Ectodermal cell (in vitro differentiated cells): ENCODE measurements around the gene GPR31.

ENCODE experiments used
- H3K27ac ChIP-seq: 2 replicates; pipeline ENCODE4 v1.7.0; 2013; ENCODE audit warnings: mild to moderate bottlenecking, low read depth, low read length; ENCODE audit not compliant: insufficient read depth, poor library complexity, severe bottlenecking
- H3K27me3 ChIP-seq: 2 replicates; pipeline ENCODE4 v1.7.0; 2013; ENCODE audit warnings: mild to moderate bottlenecking, low read length; ENCODE audit not compliant: insufficient read depth, control insufficient read depth, poor library complexity, severe bottlenecking
- H3K36me3 ChIP-seq: one replicate; pipeline ENCODE4 v1.7.0; 2013; ENCODE audit warnings: low read length; ENCODE audit not compliant: control insufficient read depth, insufficient read depth
- H3K4me1 ChIP-seq: one replicate; pipeline ENCODE4 v1.7.0; 2013; ENCODE audit warnings: low read length; ENCODE audit not compliant: control insufficient read depth, insufficient read depth
- H3K4me3 ChIP-seq: 2 replicates; pipeline ENCODE4 v1.7.0; 2013; ENCODE audit warnings: low read depth, low read length, control low read depth; ENCODE audit not compliant: insufficient read depth
- H3K9me3 ChIP-seq: 2 replicates; pipeline ENCODE4 v1.7.0; 2013; ENCODE audit warnings: mild to moderate bottlenecking, low read length, moderate library complexity; ENCODE audit not compliant: control insufficient read depth
- WGBS, 2 experiments: methylation state at CpG; one replicate each; pipeline ENCODE4 v1.1.7; 2013; ENCODE audit warnings: missing lambda C conversion rate in 2 of 2; 5-methylcytosine and 5-hydroxymethylcytosine counted together

The GPR31 gene

DNA sequence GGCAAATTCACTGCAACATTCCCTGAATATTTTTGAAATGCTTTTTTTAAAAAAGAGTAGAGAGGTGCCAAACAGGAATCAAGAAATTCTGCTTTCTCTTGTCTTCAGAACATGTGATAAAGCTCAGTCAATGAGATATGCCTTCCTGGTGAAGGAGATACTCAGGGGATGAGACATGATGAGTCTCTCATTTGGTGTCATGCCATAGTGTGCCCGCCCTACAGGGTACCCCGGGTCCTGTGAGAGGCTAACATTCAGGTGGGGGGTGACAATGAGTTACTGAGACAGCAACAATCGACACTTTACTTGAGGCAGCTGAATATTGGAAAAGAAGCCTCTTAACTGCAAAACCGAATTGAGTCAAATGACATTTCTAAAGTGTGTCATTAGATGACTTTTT is 28.2 kb downstream of the GPR31 start:
- WGBS, 2 experiments: 91 to 93% methylated on average over 4 of the region's 4 CpGs
- H3K27ac ChIP-seq: no peak overlapping the region
- H3K4me1 ChIP-seq: no peaks in the 10 kb centered on the region
- H3K9me3 ChIP-seq: no peaks in the 10 kb centered on the region
- H3K27me3 ChIP-seq: no peaks in the 10 kb centered on the region
- H3K4me3 ChIP-seq: no peak overlapping the region
- no peaks in the 10 kb centered on the region for H3K36me3 ChIP-seq

DNA sequence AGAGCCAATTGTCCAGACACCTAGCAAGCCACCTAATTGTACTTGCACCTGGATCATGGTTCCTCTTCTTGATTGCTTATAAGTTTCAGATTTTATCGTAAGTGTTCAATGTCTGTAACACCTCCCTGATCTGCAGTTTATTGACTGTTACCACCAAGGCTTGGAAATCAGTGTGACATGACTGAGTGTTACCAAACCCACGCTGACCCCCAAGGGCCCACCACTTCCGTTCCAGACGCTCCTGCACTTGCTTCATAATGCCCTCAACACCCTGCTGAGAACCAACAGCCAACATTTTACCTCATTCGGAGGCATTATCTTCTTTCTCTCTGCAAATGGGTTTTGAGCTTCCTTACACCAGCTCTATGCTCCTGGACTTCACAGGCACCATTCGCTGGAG is 28.6 kb downstream of the GPR31 start:
- no peaks in the 10 kb centered on the region for H3K4me1 ChIP-seq
- no peaks in the 10 kb centered on the region for H3K27me3 ChIP-seq
- no peaks in the 10 kb centered on the region for H3K36me3 ChIP-seq
- H3K9me3 ChIP-seq: no peaks in the 10 kb centered on the region
- no peak overlapping the region for H3K27ac ChIP-seq
- H3K4me3 ChIP-seq: no peak overlapping the region
- WGBS, 2 experiments: 85 to 86% methylated on average over 6 of the region's 6 CpGs

DNA sequence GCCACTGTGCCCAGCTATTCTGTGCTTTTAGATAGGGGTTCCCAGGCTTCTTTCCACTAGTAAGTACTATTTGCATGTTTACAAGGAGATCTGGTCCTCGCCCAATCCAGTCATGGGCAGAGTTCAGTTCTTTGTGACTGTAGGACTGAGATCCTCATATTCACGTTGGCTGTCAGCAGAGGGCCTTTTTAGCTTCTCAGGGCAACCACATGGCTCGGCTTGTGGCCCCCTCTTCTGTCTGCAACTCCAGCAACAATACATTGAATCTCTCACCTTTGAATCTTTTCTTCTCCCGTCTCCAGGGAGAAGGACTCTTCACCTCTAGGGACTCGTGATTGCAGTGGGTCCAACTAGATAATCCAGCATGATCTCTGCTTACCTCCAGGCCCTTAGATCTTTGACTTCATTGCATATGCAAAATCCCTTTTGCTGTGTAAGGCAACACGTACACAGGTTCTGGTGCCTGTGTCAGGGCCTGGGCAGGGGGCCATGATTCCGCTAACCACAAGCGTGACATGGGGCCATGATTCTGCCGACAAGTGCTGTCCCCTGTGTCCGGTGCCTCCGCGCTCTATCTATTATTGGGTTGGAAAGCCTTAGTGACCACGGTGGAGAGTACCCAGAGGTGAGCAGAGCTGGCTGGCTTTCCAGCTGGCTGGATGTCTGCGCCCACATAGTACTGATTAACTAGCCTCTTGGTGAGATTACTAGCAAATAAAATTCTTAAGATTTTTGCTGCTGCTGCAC is 29.8 kb downstream of the GPR31 start:
- H3K9me3 ChIP-seq: no peaks in the 10 kb centered on the region
- 92 to 93% methylated on average over 14 of the region's 14 CpGs for WGBS, 2 experiments
- no peak overlapping the region for H3K27ac ChIP-seq
- H3K36me3 ChIP-seq: no peaks in the 10 kb centered on the region
- no peak overlapping the region for H3K4me3 ChIP-seq
- no peaks in the 10 kb centered on the region for H3K27me3 ChIP-seq
- no peaks in the 10 kb centered on the region for H3K4me1 ChIP-seq

DNA sequence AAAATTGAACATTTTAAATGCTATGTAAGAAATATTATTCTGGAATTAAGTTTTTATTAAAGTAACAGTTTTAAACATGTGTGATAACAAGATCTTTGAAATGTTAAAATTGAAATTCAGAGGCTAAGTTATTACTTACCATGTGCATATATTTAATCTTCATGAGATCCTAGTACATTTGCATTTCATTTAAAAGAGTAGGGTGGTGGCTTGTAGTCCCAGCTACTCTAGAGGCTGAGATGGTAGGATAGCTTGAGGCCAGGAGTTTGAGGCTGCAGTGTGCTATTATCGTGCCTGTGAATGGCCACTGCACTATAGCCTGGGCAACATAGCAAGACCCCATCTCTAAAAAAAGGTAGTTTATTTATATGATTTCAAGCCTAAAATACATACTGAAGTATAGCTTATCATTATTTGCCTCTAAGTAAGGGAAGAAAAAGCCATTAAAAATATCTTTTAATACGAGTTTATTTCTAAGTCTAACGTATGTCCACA is 31.9 kb downstream of the GPR31 start:
- Histone ChIP-seq H3K27me3 (no peaks in the 10 kb centered on the region), H3K36me3 (no peaks in the 10 kb centered on the region), H3K9me3 (no peaks in the 10 kb centered on the region), H3K27ac (no peak overlapping the region), H3K4me1 (no peaks in the 10 kb centered on the region), H3K4me3 (no peak overlapping the region)
- 95 to 100% methylated on average over 3 of the region's 3 CpGs for WGBS, 2 experiments

DNA sequence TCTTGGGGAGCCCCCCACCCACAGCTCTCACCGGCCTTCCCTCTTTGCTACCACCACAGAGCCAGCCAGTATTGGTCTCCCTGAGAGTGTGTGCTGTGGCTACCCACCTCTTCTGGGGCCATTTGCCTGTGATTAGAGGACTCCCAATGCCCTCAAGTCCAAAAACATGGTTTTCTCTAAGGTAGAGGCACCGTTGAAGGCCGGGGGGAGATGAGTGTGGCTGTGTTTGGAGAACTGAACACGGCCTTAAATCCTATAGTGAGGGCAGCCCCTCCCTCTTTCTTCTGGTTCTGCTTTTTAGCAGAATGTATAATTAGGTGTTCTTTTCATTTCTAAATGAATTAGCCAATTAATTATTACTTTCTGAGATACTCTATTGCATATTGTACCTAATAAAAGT is 32.4 kb downstream of the GPR31 start:
- H3K27ac ChIP-seq: no peak overlapping the region
- H3K4me1 ChIP-seq: no peaks in the 10 kb centered on the region
- 98 to 100% methylated on average over 4 of the region's 4 CpGs for WGBS, 2 experiments
- H3K27me3 ChIP-seq: no peaks in the 10 kb centered on the region
- no peak overlapping the region for H3K4me3 ChIP-seq
- no peaks in the 10 kb centered on the region for H3K36me3 ChIP-seq
- no peaks in the 10 kb centered on the region for H3K9me3 ChIP-seq

DNA sequence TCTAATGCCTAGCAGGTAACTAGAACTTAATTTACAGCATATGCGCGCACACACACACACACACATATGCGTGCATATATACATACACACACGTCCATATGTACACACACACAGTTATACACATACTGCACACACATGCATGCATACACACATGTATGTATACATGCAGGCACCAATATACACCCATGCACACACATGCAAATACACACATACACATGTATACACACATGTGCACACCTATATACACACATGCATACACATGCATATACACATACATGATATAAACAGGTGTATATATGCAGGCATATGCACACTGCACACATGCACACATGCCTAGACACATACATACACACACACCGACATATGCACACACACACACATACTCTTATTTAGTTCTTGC is 33.0 kb downstream of the GPR31 start:
- no peaks in the 10 kb centered on the region for H3K9me3 ChIP-seq
- no peaks in the 10 kb centered on the region for H3K36me3 ChIP-seq
- no peaks in the 10 kb centered on the region for H3K4me1 ChIP-seq
- no peak overlapping the region for H3K27ac ChIP-seq
- H3K4me3 ChIP-seq: no peak overlapping the region
- WGBS, 2 experiments: 95 to 97% methylated on average over 5 of the region's 5 CpGs
- no peaks in the 10 kb centered on the region for H3K27me3 ChIP-seq

DNA sequence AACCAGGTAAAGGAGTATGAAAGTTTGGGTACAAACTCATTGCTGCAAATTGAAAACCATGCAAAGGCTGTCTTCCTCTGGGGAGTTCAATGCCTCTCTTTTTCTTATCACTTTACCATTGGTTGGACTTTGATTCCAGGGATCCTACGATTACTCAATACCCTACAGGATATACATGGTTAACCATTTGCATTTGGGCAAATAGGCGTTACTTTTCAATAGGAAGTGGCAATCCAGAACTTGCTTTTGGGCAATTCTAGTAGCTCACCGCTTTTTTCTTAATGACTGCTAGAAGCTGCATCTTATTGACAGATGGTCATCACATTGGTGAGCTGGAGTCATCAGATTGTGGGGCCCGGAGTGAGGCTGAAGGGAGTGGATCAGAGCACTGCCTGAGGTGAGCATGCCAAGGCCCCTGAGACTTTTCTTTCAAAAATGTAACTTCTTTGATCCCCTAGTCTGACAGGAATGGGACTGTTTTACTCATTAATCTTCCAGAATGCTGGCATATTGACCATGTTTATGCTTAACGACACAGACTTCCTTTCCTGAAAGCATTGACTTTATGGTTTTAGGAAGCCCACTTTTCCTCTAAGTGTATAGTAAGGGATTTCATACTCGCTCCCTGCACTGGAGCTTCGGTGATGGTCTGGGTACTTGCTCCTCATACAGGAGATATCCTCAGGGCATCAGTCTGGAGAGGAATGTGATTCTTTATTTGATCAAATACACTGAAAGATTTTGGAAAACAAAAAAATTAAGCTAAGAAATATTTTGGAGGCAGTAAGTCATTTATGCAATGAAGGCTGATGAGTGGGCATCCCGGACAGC is 34.7 kb downstream of the GPR31 start, which contains the start of gene CCR6:
Gene CCR6 (plus strand): TSS at position 270 of the 831 bp plus-strand sequence. CDS start 13,039 bp downstream, outside the sequence.
- no peaks in the 10 kb centered on the region for H3K36me3 ChIP-seq
- no peak within 1 kb of the TSS for H3K27ac ChIP-seq
- no peaks in the 10 kb centered on the region for H3K9me3 ChIP-seq
- WGBS, 2 experiments: 94 to 98% methylated on average over 8 of the region's 8 CpGs
- no peaks in the 10 kb centered on the region for H3K4me1 ChIP-seq
- no peak within 1 kb of the TSS for H3K4me3 ChIP-seq
- H3K27me3 ChIP-seq: no peaks in the 10 kb centered on the region

DNA sequence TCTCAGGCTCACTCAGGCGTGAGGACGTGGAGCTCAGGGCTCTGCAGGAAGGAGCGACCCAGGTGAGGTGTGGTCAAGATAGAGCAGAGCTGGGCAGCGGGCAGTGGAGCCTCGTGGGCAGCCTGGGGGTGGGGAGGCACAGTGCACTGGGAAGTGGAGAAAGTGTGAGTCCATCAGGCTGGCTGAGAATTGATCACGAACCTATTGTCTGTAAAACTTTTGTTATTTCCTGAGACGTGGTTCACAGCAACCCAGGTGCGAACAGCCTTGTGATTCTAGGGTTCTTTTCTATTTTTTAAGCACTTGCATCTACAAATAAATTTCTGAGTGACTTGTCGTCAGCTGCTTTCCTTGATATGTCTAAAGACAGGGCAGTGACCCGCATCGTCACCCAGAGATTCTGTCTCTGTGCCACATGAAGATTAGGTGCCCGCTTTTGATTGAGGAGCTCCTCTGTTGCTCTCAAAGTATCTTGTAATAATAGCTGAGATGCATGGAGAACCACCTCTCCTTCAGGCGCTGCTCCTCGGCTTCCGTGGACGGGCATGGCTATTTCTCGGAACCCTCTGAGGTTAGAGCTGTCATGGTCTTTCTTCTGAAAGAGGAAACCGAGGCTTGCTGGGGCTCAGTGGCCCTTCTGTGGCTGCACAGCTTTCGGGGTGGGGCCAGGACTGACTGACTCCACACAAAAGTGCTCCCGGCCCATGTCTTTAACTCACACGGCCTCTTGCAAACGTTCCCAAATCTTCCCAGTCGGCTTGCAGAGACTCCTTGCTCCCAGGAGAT is 35.5 kb downstream of the GPR31 start:
- Histone ChIP-seq H3K27me3 (no peaks in the 10 kb centered on the region), H3K4me3 (no peak overlapping the region), H3K27ac (no peak overlapping the region), H3K9me3 (no peaks in the 10 kb centered on the region), H3K4me1 (no peaks in the 10 kb centered on the region), H3K36me3 (no peaks in the 10 kb centered on the region)
- 93% methylated on average over 23 of the region's 23 CpGs for WGBS, 2 experiments

DNA sequence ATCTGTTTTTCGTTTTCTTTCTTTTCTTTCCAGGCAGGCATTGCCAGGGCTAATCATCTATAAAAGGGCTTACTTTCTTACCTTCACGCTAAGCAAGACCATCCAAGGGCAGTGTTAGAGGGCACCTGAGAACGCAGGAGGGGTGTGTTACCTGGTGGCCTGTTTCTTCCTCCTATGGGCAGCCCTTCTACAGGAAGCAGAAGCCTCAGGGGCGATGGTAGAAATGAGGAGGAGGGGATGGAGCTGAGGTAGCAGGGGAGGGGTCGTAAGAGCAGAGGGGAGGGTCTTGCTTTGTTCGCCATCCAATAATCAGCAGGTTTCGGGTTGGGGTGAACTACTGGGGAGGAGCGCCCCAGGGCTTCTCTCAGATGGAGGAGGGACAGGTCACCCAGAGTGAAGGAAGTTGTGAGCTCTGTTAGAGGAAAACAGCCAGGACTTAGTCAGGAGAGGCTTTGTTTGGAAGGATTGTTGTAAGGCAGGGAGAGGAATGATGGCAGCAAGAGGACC is 36.4 kb downstream of the GPR31 start:
- Histone ChIP-seq H3K27me3 (no peaks in the 10 kb centered on the region), H3K4me1 (no peaks in the 10 kb centered on the region), H3K9me3 (no peaks in the 10 kb centered on the region), H3K4me3 (no peak overlapping the region), H3K36me3 (no peaks in the 10 kb centered on the region), H3K27ac (no peak overlapping the region)
- 89 to 93% methylated on average over 8 of the region's 8 CpGs for WGBS, 2 experiments

DNA sequence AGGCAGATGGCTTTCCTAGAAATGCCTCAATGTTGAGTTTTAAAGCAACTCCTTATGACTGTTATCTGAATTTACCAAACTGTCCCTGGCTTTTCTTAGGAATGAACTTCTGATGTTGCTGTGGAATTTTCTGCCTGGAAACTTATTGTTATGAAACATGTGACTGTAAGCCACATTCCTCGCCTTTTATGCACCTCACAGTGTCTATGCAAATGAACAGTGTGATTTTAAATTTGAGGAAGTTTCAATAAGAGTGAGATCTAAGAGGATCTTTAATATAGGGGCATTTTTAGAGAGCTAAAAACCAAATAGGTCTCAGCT is 37.2 kb downstream of the GPR31 start:
- Histone ChIP-seq H3K4me3 (no peak overlapping the region), H3K9me3 (no peaks in the 10 kb centered on the region), H3K27me3 (no peaks in the 10 kb centered on the region), H3K4me1 (no peaks in the 10 kb centered on the region), H3K27ac (no peak overlapping the region), H3K36me3 (no peaks in the 10 kb centered on the region)
- 100% methylated on average over 1 of the region's 1 CpG for WGBS, 2 experiments
